ENCODE measurements around the gene ZFTA.
"Not testable (repeated sequence)": the region's sequence is repeated elsewhere in the genome, so short reads cannot be mapped to it uniquely, and the experiment has no call there.

Gene ZFTA

GRCh38 chr11:63771741-63772318 is 3.3 kb upstream of the ZFTA start:
- not testable (repeated sequence) for DNase-seq

- no peak for DNase-seq
These were observed 2.2 kb upstream of the ZFTA start for GRCh38 chr11:63770763-63771162.

- DNase-seq: no peak
These were observed 1.3 kb upstream of the ZFTA start for GRCh38 chr11:63769714-63770455.

GRCh38 chr11:63769042-63769713 is 603 bp upstream of the ZFTA start:
- no peak for DNase-seq

GRCh38 chr11:63767565-63768236 is 874 bp downstream of the ZFTA start:
- DNase-seq: peak; percentile 13

GRCh38 chr11:63767267-63767564 is 1.4 kb downstream of the ZFTA start:
- no peak for DNase-seq

GRCh38 chr11:63766531-63767235 is 1.9 kb downstream of the ZFTA start:
- DNase-seq: no peak

- DNase-seq: no peak
These were observed 2.8 kb downstream of the ZFTA start for GRCh38 chr11:63765688-63766241.

- no peak for DNase-seq
These were observed 3.6 kb downstream of the ZFTA start for GRCh38 chr11:63764679-63765647.

- DNase-seq: no peak
These were observed 4.3 kb downstream of the ZFTA start for GRCh38 chr11:63764340-63764678.

- DNase-seq: no peak
These were observed 4.9 kb downstream of the ZFTA start for GRCh38 chr11:63763496-63764339.

- no peak for DNase-seq
These were observed 5.7 kb downstream of the ZFTA start for GRCh38 chr11:63762654-63763495.

- DNase-seq: no peak
These were observed 6.5 kb downstream of the ZFTA start for GRCh38 chr11:63761931-63762653.

GRCh38 chr11:63761188-63761587 is 7.4 kb downstream of the ZFTA start:
- DNase-seq: no peak

- DNase-seq: no peak
These were observed 8.0 kb downstream of the ZFTA start for GRCh38 chr11:63760487-63761079.

GRCh38 chr11:63756919-63757761 is 11.4 kb downstream of the ZFTA start:
- DNase-seq: no peak

GRCh38 chr11:63749624-63750023 is 19.0 kb downstream of the ZFTA start:
- DNase-seq: no peak

- no peak for DNase-seq
These were observed 21.6 kb downstream of the ZFTA start for GRCh38 chr11:63747011-63747410.

Measured in DMS 273 treated with DMSO at 0.1 percent for 48 hours (cell line).